Left colon (tissue), 2 donors: ENCODE measurements around the gene ALDOA. TPM values are rescaled to one million over a fixed set of nuclear protein-coding genes. Genes with fewer than 3 reads are reported as not detected.
"Not testable (repeated sequence)": the region's sequence is repeated elsewhere in the genome, so short reads cannot be mapped to it uniquely, and the experiment has no call there.

Experiments
- ATAC-seq: fragments of 200-7000 bp; cut with Tn5 transposase; one replicate; pipeline ENCODE4 v1.9.1; 2020; ENCODE audit warnings: mild to moderate bottlenecking, moderate library complexity
- DNase-seq, 2 donors: peaks; one replicate each; pipeline ENCODE4 v3.0.0-alpha.2; 2020
- intact Hi-C, 2 donors: fragments of 100-400 bp; cut with DNase I in 1 of 2; cut with micrococcal nuclease in 1 of 2; formaldehyde crosslinking; loops; one replicate each; pipeline versions ENCODE4 v1.11.2 to v1.14.0; 2022; cut with DNase I, micrococcal nuclease
- long read RNA-seq: library from polyadenylated mRNA; unstranded; transcript quantifications from one replicate; pipeline ENCODE4 v2.0.0, GENCODE V29; 2021
- total RNA-seq, 2 donors: library from RNA; stranded (reverse); fragmentation: NEBNext Ultra II Directional; extraction: Animal tissue kit (Norgen Biotek cat#: 25700); gene quantifications; one replicate each; pipeline ENCODE4 v1.2.1, GENCODE V29; 2021
- donor health status: DM: no; HTN: no; CAD: no.
- donor health status: DM: yes; HTN: yes; CAD: no.

ALDOA gene
- 1,000 to 10,000 TPM; 1,798 to 1,835 TPM for total RNA-seq
- long read RNA-seq, transcript ALDOA-209 (9 exons, 1,579 nt), result major isoform, 2,247 of 2,524 reads
- long read RNA-seq, transcript ALDOA-206 (9 exons, 1,550 nt), result minor isoform, 10 of 2,524 reads
- long read RNA-seq, transcript ALDOA-210 (10 exons, 1,672 nt), result minor isoform, 6 of 2,524 reads
- long read RNA-seq, transcript ALDOA-214 (4 exons, 801 nt), result minor isoform, 6 of 2,524 reads
- long read RNA-seq, partial matches to known transcripts, result 221 of 2,524 reads
- long read RNA-seq, other reads (novel, unspliced or antisense), result 31 of 2,524 reads

DNA sequence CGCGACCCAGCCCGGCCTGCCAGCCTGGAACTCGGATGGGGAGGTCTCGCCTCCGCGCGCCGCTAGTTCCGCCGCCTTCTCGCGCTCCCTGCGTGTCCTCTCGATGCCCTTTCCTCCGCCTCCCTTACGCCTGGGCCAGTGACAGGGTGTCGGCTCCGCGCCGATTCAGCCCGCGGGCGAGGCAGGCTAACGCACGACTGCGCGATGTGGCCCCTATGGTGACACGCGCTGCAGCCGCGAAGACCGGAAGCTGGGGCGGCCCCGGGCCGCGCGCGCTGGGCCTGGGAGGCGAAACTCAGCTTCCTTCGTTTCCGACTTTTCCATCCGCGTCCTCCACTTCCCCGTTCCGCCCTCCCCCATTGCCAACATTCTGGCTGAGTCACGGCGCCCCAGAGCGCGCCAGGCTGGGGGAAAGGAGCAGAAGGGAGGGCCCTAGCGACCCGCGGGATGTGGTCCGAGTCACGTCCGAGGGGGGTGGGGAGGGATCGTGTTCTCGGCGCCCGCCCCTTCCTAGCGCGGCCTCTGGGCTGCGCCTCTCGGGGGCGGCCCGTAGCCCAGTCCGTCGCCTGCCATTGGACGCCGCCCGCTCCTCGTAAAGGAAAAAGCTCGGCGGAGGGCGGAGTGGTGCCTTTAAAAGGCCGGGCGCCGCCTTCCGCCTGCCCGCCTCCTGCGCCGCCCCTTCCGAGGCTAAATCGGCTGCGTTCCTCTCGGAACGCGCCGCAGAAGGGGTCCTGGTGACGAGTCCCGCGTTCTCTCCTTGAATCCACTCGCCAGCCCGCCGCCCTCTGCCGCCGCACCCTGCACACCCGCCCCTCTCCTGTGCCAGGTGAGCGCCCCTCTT is at the start of gene ALDOA:
TSS of gene ALDOA (plus strand) at position 659 of the 841 bp plus-strand sequence. CDS start 1,138 bp downstream, outside the sequence.
- DNase-seq (peak; percentile 98), ATAC-seq (peak; percentile 79)
- intact Hi-C loops, result no loop called here

DNA sequence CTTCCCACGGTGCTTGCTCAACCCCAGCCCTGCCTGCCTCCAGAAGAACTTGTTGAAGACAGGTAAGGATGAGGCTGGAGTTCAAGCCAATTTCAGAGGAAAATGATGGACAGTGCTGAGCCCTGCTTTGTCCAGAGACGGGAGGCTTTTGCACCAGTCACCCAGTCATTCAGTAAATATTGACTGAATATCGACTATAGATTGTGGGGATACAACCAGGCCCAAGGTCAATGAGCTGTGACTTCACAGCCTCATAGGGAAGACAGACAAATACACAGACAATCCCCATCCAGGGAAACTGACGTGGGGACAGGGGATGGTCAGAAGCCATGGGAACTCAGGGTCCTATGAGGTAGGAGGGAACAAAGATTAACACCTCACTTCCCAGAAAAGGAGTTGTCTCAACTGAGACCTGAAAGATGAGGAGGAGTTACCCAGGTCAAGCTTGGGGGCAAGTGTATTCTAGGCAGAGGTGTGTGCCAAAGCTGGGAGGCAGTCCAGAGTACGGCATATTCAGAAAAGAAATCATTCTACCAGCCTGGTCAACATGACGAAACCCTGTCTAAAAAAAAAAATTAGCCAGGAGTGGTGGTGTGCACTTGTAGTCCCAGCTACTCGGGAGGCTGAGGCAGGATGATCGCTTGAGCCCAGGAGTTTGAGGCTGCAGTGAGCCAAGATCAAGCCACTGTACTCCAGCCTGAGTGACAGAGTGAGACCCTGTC is 48.8 kb upstream of the ALDOA start:
- intact Hi-C loops, result no loop called here
- DNase-seq (no peak), ATAC-seq (no peak)

- ATAC-seq, result no peak
- intact Hi-C loops, result no loop called here
- DNase-seq, result no peak
Measured at GRCh38 chr16:30017277-30017656, 48.3 kb upstream of the ALDOA start.

- DNase-seq, intact Hi-C loops, ATAC-seq: not testable (repeated sequence)
Measured at GRCh38 chr16:30017937-30018336, 47.6 kb upstream of the ALDOA start.

GRCh38 chr16:30018731-30019158 is 46.8 kb upstream of the ALDOA start:
- ATAC-seq, result no peak
- intact Hi-C loops, result no loop called here
- DNase-seq, result no peak

DNA sequence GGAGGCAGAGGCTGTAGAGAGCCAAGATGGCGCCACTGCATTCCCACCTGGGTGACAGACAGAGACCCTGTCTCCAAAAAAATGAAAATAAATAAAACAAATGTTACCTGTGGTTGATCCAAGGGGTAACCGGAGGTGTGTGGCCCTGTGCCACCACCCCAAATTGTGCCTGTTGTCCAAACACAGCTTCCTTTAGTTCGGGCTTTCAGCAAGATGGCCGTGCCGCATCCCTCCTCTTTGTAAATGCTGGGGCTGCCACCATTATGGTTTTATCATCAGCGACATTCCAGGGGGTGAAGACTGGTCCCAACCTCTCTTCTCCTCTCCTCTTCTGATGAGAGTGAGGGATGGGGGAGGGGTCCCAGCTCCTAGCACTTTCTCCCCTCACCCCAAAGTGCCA is 42.7 kb upstream of the ALDOA start, which contains the start of gene C16orf92:
TSS of gene C16orf92 (plus strand) at position 312 of the 400 bp plus-strand sequence. CDS start 143 bp downstream, outside the sequence.
- no peak for DNase-seq
- no peak for ATAC-seq
- intact Hi-C loops, result no loop called here

- ATAC-seq, result no peak
- intact Hi-C loops, result no loop called here
- no peak for DNase-seq
Measured at GRCh38 chr16:30023586-30023985, 42.0 kb upstream of the ALDOA start.

- intact Hi-C loops, result no loop called here
- DNase-seq, result no peak
- ATAC-seq, result no peak
Measured at GRCh38 chr16:30024451-30024850, 41.1 kb upstream of the ALDOA start.

GRCh38 chr16:30025156-30025555 is 40.4 kb upstream of the ALDOA start:
- intact Hi-C loops, result loop anchor here in 1 of 2 donors (5.0 kb wide), 1 partner anchor 323 kb away; no protein-coding TSS in a partner anchor
- no peak for ATAC-seq
- DNase-seq, result no peak

GRCh38 chr16:30025574-30025973 is 40.0 kb upstream of the ALDOA start:
- intact Hi-C loops, result loop anchor here in 1 of 2 donors (5.0 kb wide), 1 partner anchor 323 kb away; no protein-coding TSS in a partner anchor
- DNase-seq (no peak), ATAC-seq (no peak)

- ATAC-seq (no peak), DNase-seq (no peak)
- intact Hi-C loops, result loop anchor here in 1 of 2 donors (5.0 kb wide), 1 partner anchor 324 kb away; no protein-coding TSS in a partner anchor
Measured at GRCh38 chr16:30026449-30026848, 39.1 kb upstream of the ALDOA start.

GRCh38 chr16:30027588-30028437 is 37.7 kb upstream of the ALDOA start:
- ATAC-seq, result no peak
- intact Hi-C loops, result loop anchor here in 1 of 2 donors (5.0 kb wide), 1 partner anchor 326 kb away; no protein-coding TSS in a partner anchor
- no peak for DNase-seq

DNA sequence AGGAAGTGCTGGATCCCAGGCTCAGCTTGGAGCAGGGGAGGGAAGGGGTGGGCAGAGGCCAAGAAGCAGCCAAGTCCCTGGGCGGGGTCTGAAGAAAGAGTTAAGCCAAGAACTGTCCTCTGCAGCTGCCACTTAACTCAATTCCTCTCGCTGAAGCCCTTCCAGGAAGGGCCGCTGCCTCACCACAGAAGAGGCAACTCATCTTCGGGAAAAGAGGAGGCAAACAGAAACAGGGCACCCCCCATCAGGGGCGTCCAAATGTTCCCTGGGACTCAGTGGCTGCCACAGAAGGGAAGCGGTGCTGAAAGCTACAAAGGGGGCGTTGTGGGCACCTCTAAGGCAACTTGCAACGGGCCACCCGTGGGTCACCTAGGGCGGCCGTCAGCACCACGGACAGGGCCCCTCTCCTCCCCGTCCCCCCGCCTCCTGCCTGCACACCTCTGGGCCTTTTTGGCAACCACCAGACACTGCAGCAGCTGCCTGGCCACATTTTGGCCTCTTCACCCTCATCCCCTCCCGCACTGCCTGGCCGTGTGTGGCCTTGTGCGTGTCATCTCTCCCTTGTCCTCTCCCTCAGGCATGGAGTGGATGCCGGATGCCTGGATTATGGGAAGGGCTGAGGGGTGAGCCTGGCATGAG is 37.0 kb upstream of the ALDOA start:
- ATAC-seq, result peak; percentile 32
- no peak for DNase-seq
- intact Hi-C loops, result loop anchor here in 1 of 2 donors (5.0 kb wide), 1 partner anchor 326 kb away; no protein-coding TSS in a partner anchor

DNA sequence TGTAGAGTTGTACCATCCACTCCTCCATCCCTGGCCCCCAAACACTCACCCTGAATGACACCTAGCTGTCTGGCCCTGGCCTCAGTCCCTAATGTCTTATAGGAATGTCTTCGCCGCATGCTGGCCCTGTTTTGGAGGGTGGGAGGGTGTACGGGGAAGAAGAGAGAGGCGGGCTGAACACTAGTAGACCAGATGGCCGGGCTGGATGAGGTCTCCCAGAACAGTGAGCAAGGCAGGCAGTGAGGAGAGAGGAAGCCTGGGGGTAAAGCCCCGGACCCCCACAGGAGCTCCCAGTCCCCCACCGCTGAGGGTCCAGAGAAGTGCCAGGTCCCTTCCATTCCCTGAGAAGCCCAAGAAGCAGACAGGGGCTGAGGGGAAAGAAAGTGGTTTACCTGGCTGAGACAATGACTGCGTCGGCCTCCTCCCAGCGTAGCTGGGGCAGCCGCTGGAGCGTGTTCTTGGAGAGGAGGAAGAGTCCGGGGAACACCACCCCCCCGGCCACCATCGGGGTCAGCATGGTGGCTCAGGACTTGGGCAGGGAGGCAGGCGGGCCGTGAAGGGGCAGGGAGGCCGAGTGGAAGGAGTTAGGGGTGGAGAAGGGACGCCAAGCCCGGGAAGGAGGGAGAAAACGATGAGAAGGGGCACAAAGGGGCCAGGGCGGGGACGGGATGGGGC is 35.4 kb upstream of the ALDOA start:
- intact Hi-C loops, result no loop called here
- ATAC-seq (no peak), DNase-seq (no peak)

DNA sequence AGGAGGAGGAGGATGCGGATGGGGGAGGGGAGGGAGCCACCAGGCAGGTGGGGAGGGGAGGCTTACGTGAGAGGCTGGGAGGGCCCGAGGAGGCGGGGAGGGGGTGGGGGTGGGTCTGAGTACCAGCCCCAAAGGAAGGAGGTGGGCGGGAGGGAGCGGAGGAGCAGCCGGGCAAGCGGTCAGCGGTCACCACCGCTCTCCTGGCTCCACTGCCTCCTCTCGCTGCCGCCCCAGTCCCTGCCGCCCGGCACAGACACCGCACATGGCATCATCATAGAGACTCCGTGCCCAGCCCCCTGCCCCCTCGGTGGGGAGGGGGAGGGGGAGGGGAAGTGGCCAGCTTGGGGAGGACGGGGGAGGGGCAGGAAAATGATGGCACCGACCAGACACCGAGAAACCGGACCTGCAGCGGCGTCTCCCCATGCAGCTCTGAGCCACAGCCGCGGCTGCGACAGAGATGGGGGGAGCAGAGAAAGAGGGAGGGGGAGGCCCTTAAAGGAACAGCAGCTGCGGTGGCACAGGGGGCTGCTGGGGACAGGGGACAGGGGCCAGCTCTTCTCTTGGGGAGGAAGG is 34.6 kb upstream of the ALDOA start, which contains the start of gene TLCD3B:
TSS of gene TLCD3B (minus strand) at position 431 of the 573 bp plus-strand sequence. CDS start 744 bp downstream, outside the sequence.
- intact Hi-C loops, result no loop called here
- ATAC-seq, result no peak
- DNase-seq, result no peak

GRCh38 chr16:30031477-30031918 is 34.1 kb upstream of the ALDOA start:
- intact Hi-C loops, result no loop called here
- ATAC-seq (no peak), DNase-seq (no peak)
